DLD1 (cell line): ENCODE results near the gene TUBB3.
"Not testable (repeated sequence)": the region's sequence is repeated elsewhere in the genome, so short reads cannot be mapped to it uniquely, and the experiment has no call there.

ENCODE experiments used
- in situ Hi-C: cut with HindIII; loops from 2 replicates; pipeline ENCODE4 v1.10.0; 2017; ENCODE audit warnings: low sequenced_read_pairs

TUBB3 gene

DNA sequence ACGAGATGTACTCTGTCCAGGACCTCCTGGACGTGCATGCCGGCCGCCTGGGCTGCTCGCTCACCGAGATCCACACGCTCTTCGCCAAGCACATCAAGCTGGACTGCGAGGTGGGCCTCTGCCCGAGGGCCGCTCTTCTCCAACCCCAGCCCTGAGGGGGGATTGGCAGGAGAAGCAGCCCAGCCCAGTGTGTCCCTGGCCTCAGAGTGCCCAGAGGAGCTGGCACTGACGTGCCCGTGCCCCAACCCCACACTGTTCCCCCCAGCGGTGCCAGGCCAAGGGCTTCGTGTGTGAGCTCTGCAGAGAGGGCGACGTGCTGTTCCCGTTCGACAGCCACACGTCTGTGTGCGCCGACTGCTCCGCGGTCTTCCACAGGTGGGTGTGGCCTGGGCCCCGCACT lies 41.1 kb downstream of the TUBB3 start:
- in situ Hi-C loops = no loop called here

DNA sequence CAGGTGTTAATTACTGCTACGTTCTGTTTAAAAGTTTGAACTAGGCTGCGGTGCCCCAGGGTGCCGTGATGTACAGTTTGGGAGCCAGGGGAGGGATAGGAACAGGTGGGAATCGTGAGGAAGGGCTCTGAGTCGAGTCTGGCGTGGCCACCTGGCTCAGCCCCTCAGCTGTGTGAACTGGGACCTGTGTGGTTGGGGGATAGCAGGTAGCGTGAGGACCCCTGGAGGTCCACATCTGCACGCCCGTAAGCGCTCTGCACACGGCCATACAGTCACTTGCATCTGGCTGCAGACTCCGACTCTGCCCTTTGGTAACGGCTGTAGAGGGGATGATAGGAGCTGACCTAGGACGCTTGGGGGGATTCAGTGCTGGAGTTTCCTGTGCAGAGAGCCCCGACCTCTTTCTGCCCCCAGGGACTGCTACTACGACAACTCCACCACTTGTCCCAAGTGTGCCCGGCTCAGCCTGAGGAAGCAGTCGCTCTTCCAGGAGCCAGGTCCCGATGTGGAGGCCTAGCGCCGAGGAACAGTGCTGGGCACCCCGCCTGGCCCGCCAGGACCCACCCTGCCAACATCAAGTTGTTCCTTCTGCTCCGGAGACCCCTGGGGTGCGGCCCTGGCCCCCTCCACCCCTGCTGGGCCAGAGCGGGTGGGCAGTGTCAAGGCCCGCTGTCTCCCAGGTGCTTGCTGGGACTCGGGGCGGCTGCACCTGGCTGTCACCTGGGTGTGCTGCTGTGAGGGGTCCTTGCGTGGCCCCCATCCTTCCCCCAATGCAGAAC lies 42.5 kb downstream of the TUBB3 start:
- in situ Hi-C loops = no loop called here

GRCh38 chr16:89966756-89967155 lies 43.6 kb downstream of the TUBB3 start:
- in situ Hi-C loops = no loop called here

DNA sequence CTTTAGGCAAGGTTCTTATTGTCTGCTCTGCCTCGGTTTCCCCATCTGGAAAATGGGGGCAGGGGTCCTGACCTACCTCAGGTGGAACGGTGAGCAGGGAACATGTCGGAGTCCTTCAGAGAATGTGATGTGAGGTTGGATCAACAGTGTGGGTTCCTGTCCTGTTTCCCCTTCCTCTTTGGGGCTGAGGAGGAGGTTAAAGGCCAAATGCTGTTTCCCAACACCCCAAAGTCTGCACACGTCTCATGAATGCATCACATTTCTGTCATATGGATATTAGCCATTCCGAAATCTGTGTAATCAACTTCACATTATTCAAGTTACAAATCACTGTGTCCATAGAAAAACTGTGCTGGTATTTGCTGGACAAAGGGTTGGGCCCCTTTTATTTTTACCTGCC lies 44.3 kb downstream of the TUBB3 start:
- in situ Hi-C loops = not testable (repeated sequence)

DNA sequence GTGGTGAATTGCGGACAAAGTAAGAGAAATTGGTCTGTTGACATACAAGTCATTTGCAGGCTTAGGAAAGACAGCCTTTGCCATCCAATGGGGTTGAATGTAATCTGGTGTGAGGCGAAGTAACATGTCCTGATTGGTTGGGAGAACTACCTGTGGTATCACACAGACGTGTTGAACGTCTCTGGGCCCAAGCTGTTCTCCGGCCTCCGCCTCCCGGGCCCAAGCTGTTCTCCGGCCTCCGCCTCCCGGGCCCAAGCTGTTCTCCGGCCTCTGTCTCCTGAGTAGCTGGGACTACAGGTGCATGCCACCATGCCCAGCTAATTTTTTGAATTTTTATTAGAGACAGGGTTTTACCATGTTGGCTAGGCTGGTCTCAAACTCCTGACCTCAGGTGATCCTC lies 44.9 kb downstream of the TUBB3 start:
- in situ Hi-C loops = not testable (repeated sequence)

DNA sequence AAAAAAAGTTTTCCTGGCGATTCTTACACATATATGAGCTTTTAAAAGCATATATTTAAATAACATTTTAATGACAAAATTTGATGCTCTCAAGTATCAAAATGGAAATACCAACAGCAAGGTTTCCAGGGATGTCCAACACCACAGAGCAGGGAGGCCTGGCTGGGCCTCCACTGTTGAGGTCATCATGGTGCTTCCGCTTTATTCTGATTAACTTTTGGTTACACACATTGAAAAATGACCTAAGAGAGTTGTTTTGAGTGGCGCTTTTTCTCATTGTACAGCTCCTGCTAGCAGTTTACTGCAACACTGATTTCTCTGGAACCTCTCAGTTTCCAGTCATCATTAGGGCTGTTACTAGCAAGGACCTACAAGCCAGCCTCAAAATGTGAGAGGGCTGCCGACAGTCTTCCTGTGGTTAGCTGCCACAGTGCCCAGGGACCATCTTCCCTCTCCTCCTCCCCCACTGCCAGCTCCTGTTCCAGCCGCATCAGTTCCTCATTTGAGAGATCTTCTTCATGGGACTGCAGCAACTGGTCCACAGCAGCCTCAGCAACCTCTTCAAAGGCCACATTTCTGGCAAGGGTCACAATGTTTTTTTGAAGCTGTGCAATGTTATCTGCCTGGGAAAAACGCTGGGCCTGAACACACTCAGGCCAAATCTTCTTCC lies 46.7 kb downstream of the TUBB3 start:
- in situ Hi-C loops = no loop called here

- in situ Hi-C loops = no loop called here
These were observed 48.5 kb downstream of the TUBB3 start for GRCh38 chr16:89971495-89972243.

- in situ Hi-C loops = no loop called here
These were observed 49.4 kb downstream of the TUBB3 start for GRCh38 chr16:89972244-89973234.

DNA sequence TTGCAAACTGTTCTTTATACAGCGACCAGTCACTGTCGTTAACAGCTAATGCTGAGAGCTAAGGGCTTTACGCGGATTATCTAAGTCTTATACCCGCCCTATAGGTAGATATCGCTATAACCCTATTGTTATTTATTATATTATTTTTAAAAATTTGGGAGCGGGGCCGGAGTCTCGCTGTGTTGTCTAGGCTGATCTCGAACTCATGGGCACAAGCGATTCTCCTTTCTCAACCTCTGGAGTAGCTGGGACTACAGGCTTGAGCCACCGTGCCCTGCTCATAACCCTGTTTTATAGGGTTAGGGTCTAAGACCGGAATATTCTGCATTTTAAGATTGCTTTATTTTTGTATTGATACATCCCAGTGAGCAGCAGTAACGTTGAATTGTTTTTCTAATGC lies 50.1 kb downstream of the TUBB3 start:
- in situ Hi-C loops = no loop called here

- in situ Hi-C loops = no loop called here
These were observed 50.7 kb downstream of the TUBB3 start for GRCh38 chr16:89973654-89974335.

DNA sequence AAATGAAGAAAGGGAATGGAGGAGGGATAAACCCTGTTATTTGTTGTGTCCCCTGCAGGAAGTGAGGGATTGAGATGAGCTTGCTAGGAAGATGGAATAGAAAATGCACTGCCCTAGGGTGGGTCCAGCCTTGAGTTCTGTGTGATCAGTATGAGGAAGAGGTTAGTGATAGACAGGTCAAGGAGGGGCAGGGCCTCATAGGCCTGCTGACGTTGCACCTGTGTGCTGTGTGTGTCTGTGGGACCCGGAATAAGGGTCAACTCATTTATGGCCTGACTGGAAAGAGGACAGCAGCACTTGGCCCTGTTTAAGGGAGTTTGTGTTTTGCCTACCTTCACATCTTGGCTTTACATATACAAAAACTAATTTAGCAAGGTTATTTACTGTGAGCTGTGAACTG lies 51.7 kb downstream of the TUBB3 start:
- in situ Hi-C loops = no loop called here

GRCh38 chr16:89981414-89981813 lies 58.3 kb downstream of the TUBB3 start:
- in situ Hi-C loops = no loop called here

DNA sequence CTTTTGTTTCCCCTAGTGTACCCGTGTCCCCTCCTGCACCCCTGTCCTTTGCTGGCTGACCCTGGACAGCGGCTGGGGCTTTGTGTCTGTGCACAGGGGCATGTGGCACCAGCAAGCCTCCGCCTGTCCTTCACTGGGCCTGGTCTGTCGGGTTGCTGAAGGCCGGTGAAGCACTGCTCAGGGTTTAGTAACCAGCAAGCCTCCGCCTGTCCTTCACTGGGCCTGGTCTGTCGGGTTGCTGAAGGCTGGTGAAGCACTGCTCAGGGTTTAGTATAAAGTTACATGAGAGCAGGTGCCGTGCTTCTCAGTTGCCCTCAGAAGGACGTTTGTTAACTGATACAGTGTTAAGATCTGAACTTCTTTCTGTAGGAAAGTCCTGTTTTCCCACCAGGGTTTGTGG lies 59.2 kb downstream of the TUBB3 start:
- in situ Hi-C loops = no loop called here

DNA sequence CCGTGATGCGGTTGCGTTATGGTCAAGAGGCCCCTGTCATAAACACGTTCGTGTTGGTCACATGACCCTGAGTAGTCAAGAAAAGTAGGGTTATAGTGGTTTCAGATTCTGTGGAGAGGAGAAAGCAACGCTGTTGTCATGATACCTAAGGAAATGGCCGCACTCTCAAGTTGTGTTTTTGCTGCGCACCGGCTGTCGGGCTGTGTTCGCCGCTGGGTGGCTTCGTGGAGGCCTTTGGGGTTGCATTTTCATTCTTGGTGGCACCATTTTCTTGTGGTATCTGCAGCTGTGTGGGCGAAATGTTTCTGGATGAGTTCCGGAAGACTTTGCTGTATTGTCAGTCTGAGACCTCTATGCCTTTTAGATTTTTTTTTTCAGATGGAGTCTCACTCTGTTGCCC lies 60.4 kb downstream of the TUBB3 start:
- in situ Hi-C loops = no loop called here

GRCh38 chr16:89984216-89984615 lies 61.1 kb downstream of the TUBB3 start:
- in situ Hi-C loops = no loop called here

DNA sequence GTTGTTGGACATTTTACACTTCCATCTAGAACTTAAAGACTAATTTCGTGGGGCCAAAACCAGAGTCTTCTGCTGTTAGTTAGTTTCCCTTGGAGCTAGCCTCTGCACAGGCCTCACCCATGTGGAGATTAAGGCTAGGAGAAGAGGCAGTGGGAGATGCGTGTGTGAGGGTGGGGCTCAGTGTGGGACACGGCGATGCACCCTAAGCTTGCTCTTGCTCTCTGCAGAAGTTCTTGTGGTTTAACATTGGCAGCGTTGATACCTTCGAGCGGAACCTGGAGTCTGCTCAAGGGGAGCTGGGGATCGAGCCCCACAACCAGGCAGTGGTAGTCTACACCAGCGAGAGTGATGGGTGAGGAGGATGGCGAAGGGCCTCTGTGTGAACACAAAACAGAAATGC lies 62.1 kb downstream of the TUBB3 start:
- in situ Hi-C loops = no loop called here
